GM12892 (cell line): ENCODE results near the gene TUBGCP3.

Source experiments
- POLR2A ChIP-seq: IDR thresholded peaks from 2 replicates; pipeline ENCODE4 v1.6.1; 2011; ENCODE audit warnings: low read depth, low read length, control low read depth
- POLR2AphosphoS5 ChIP-seq: IDR thresholded peaks from 2 replicates; pipeline ENCODE4 v1.6.1; 2011; ENCODE audit warnings: low read depth, low read length, control low read depth
- TAF1 ChIP-seq: IDR thresholded peaks from 2 replicates; pipeline ENCODE4 v1.6.1; 2011; ENCODE audit warnings: low read depth, mild to moderate bottlenecking, control low read depth, low read length, borderline replicate concordance

- TF ChIP-seq POLR2AphosphoS5 = no peak
- no peak for TF ChIP-seq POLR2A
- TF ChIP-seq TAF1 = no peak
Observed at GRCh38 chr13:112522578-112522977, 65.4 kb downstream of the TUBGCP3 start.
